Measurements from ENCODE around the gene CHRNA4. TPM values are rescaled to one million over a fixed set of nuclear protein-coding genes. Genes with fewer than 3 reads are reported as not detected.

CHRNA4 gene
- total and polyA plus RNA-seq, 4 donors: not detected

- DNase-seq (no peak), ATAC-seq (ENCODE audit: low FRiP score) (no peak)
- H3K27ac ChIP-seq (ENCODE audit: low read depth in 1 of 2, low read length in 2 of 2): no peak overlapping the region
- 72 to 75% methylated on average over 25 to 34 of the region's 34 CpGs for WGBS, 2 donors
- no peaks in the 10 kb centered on the region for H3K27me3 ChIP-seq (ENCODE audit: control insufficient read depth in 1 of 2, insufficient read depth in 2 of 2, low read length in 1 of 2)
- H3K4me1 ChIP-seq (ENCODE audit: control insufficient read depth in 1 of 2, insufficient read depth in 2 of 2, low read length in 2 of 2): no peaks in the 10 kb centered on the region
- no peaks in the 10 kb centered on the region for H3K36me3 ChIP-seq (ENCODE audit: control insufficient read depth in 1 of 2, insufficient read depth in 2 of 2, low read length in 1 of 2)
- intact Hi-C loops (cut with DNase I): no loop called here
- H3K4me3 ChIP-seq (ENCODE audit: low read length in 2 of 2): no peak overlapping the region
- H3K9me3 ChIP-seq (ENCODE audit: control insufficient read depth, low read length): no peaks in the 10 kb centered on the region
These were observed 43.3 kb upstream of the CHRNA4 start for GRCh38 chr20:63404129-63405085.

GRCh38 chr20:63403403-63404105 is 42.4 kb upstream of the CHRNA4 start:
- no peak for DNase-seq
- Histone ChIP-seq H3K4me1 (ENCODE audit: control insufficient read depth in 1 of 2, insufficient read depth in 2 of 2, low read length in 2 of 2) (no peaks in the 10 kb centered on the region), H3K27me3 (ENCODE audit: control insufficient read depth in 1 of 2, insufficient read depth in 2 of 2, low read length in 1 of 2) (no peaks in the 10 kb centered on the region), H3K27ac (ENCODE audit: low read depth in 1 of 2, low read length in 2 of 2) (no peak overlapping the region), H3K9me3 (ENCODE audit: control insufficient read depth, low read length) (no peaks in the 10 kb centered on the region), H3K36me3 (ENCODE audit: control insufficient read depth in 1 of 2, insufficient read depth in 2 of 2, low read length in 1 of 2) (no peaks in the 10 kb centered on the region), H3K4me3 (ENCODE audit: low read length in 2 of 2) (no peak overlapping the region)
- ATAC-seq (ENCODE audit: low FRiP score): no peak
- WGBS, 2 donors: 78% methylated on average over 19 of the region's 19 CpGs
- intact Hi-C loops (cut with DNase I): no loop called here

- no peaks in the 10 kb centered on the region for H3K9me3 ChIP-seq (ENCODE audit: control insufficient read depth, low read length)
- intact Hi-C loops (cut with DNase I): no loop called here
- no peaks in the 10 kb centered on the region for H3K36me3 ChIP-seq (ENCODE audit: control insufficient read depth in 1 of 2, insufficient read depth in 2 of 2, low read length in 1 of 2)
- WGBS, 2 donors: 40 to 73% methylated on average over 6 to 9 of the region's 9 CpGs
- H3K27ac ChIP-seq (ENCODE audit: low read depth in 1 of 2, low read length in 2 of 2): no peak overlapping the region
- H3K27me3 ChIP-seq (ENCODE audit: control insufficient read depth in 1 of 2, insufficient read depth in 2 of 2, low read length in 1 of 2): no peaks in the 10 kb centered on the region
- H3K4me1 ChIP-seq (ENCODE audit: control insufficient read depth in 1 of 2, insufficient read depth in 2 of 2, low read length in 2 of 2): no peaks in the 10 kb centered on the region
- ATAC-seq (ENCODE audit: low FRiP score): no peak
- H3K4me3 ChIP-seq (ENCODE audit: low read length in 2 of 2): no peak overlapping the region
- DNase-seq: no peak
These were observed 41.7 kb upstream of the CHRNA4 start for GRCh38 chr20:63402860-63403220.

GRCh38 chr20:63402181-63402859 is 41.2 kb upstream of the CHRNA4 start:
- intact Hi-C loops (cut with DNase I): no loop called here
- H3K27ac ChIP-seq (ENCODE audit: low read depth in 1 of 2, low read length in 2 of 2): no peak overlapping the region
- H3K27me3 ChIP-seq (ENCODE audit: control insufficient read depth in 1 of 2, insufficient read depth in 2 of 2, low read length in 1 of 2): no peaks in the 10 kb centered on the region
- ATAC-seq (ENCODE audit: low FRiP score) (no peak), DNase-seq (no peak)
- WGBS, 2 donors: 60 to 63% methylated on average over 24 of the region's 24 CpGs
- H3K36me3 ChIP-seq (ENCODE audit: control insufficient read depth in 1 of 2, insufficient read depth in 2 of 2, low read length in 1 of 2): no peaks in the 10 kb centered on the region
- no peak overlapping the region for H3K4me3 ChIP-seq (ENCODE audit: low read length in 2 of 2)
- no peaks in the 10 kb centered on the region for H3K9me3 ChIP-seq (ENCODE audit: control insufficient read depth, low read length)
- H3K4me1 ChIP-seq (ENCODE audit: control insufficient read depth in 1 of 2, insufficient read depth in 2 of 2, low read length in 2 of 2): no peaks in the 10 kb centered on the region

GRCh38 chr20:63401384-63402110 is 40.4 kb upstream of the CHRNA4 start:
- ATAC-seq (ENCODE audit: low FRiP score): no peak
- intact Hi-C loops (cut with DNase I): no loop called here
- 73 to 75% methylated on average over 29 of the region's 29 CpGs for WGBS, 2 donors

GRCh38 chr20:63400486-63401210 is 39.5 kb upstream of the CHRNA4 start:
- no peaks in the 10 kb centered on the region for H3K36me3 ChIP-seq (ENCODE audit: control insufficient read depth in 1 of 2, insufficient read depth in 2 of 2, low read length in 1 of 2)
- ATAC-seq (ENCODE audit: low FRiP score): no peak
- no peak overlapping the region for H3K27ac ChIP-seq (ENCODE audit: low read depth in 1 of 2, low read length in 2 of 2)
- intact Hi-C loops (cut with DNase I): no loop called here
- WGBS, 2 donors: 82% methylated on average over 44 of the region's 44 CpGs
- DNase-seq: no peak
- no peaks in the 10 kb centered on the region for H3K9me3 ChIP-seq (ENCODE audit: control insufficient read depth, low read length)
- H3K4me1 ChIP-seq (ENCODE audit: control insufficient read depth in 1 of 2, insufficient read depth in 2 of 2, low read length in 2 of 2): no peaks in the 10 kb centered on the region
- H3K27me3 ChIP-seq (ENCODE audit: control insufficient read depth in 1 of 2, insufficient read depth in 2 of 2, low read length in 1 of 2): no peaks in the 10 kb centered on the region
- no peak overlapping the region for H3K4me3 ChIP-seq (ENCODE audit: low read length in 2 of 2)

More at GRCh38 chr20:63401384-63402110, 40.4 kb upstream of the CHRNA4 start:
- no peak for DNase-seq
- no peaks in the 10 kb centered on the region for H3K4me1 ChIP-seq (ENCODE audit: control insufficient read depth in 1 of 2, insufficient read depth in 2 of 2, low read length in 2 of 2)
- H3K36me3 ChIP-seq (ENCODE audit: control insufficient read depth in 1 of 2, insufficient read depth in 2 of 2, low read length in 1 of 2): no peaks in the 10 kb centered on the region
- H3K9me3 ChIP-seq (ENCODE audit: control insufficient read depth, low read length): no peaks in the 10 kb centered on the region
- H3K4me3 ChIP-seq (ENCODE audit: low read length in 2 of 2): no peak overlapping the region
- H3K27ac ChIP-seq (ENCODE audit: low read depth in 1 of 2, low read length in 2 of 2): no peak overlapping the region
- H3K27me3 ChIP-seq (ENCODE audit: control insufficient read depth in 1 of 2, insufficient read depth in 2 of 2, low read length in 1 of 2): no peaks in the 10 kb centered on the region

GRCh38 chr20:63399596-63400375 is 38.6 kb upstream of the CHRNA4 start:
- no peaks in the 10 kb centered on the region for H3K9me3 ChIP-seq (ENCODE audit: control insufficient read depth, low read length)
- no peak overlapping the region for H3K4me3 ChIP-seq (ENCODE audit: low read length in 2 of 2)
- ATAC-seq (ENCODE audit: low FRiP score): no peak
- H3K36me3 ChIP-seq (ENCODE audit: control insufficient read depth in 1 of 2, insufficient read depth in 2 of 2, low read length in 1 of 2): no peaks in the 10 kb centered on the region
- no peak overlapping the region for H3K27ac ChIP-seq (ENCODE audit: low read depth in 1 of 2, low read length in 2 of 2)
- H3K4me1 ChIP-seq (ENCODE audit: control insufficient read depth in 1 of 2, insufficient read depth in 2 of 2, low read length in 2 of 2): no peaks in the 10 kb centered on the region
- intact Hi-C loops (cut with DNase I): no loop called here
- 84 to 86% methylated on average over 37 to 41 of the region's 41 CpGs for WGBS, 2 donors
- no peaks in the 10 kb centered on the region for H3K27me3 ChIP-seq (ENCODE audit: control insufficient read depth in 1 of 2, insufficient read depth in 2 of 2, low read length in 1 of 2)
- DNase-seq: no peak
